SK-N-SH (cell line): ENCODE measurements around the gene CELSR3. TPM values are rescaled to one million over a fixed set of nuclear protein-coding genes. Genes with fewer than 3 reads are reported as not detected.
A peak's percentile ranks its signal among the peaks of the same experiment; 100 is the strongest.

Experiments
- CTCF ChIA-PET: fragments of 300-600, 350-600 bp; formaldehyde crosslinking; extraction: SDS; loops from one replicate; lab custom pipeline; 2021; lab: Yijun Ruan, JAX
- POLR2A ChIA-PET: fragments of 350-600 bp; sonication (Branson Sonifier 250); formaldehyde crosslinking; extraction: SDS; loops from one replicate; lab custom pipeline; 2020; ENCODE audit warnings: antibody characterized with exemption, inconsistent platforms; lab: Yijun Ruan, JAX
- DNase-seq: peaks from one replicate; pipeline ENCODE4 v3.0.0; 2012
- H2AFZ ChIP-seq: fragments of 200-600 bp; sonication (generic); 2 replicates; pipeline ENCODE4 v1.8.1; 2016; ENCODE audit warnings: antibody characterized with exemption, mild to moderate bottlenecking, low read depth
- H3F3A ChIP-seq: fragments of 200-600 bp; sonication (generic); replicated peaks from 2 replicates; pipeline ENCODE3; 2016; ENCODE audit warnings: antibody characterized with exemption, mild to moderate bottlenecking; ENCODE audit not compliant: insufficient read depth
- H3K27ac ChIP-seq, 2 experiments: fragments of 200-500 bp in 1 of 2; fragments of 200-600 bp in 1 of 2; sonication (Bioruptor generic) in 1 of 2; sonication (generic), shearing (Covaris generic) in 1 of 2; 2 replicates each; pipeline versions ENCODE4 v1.5.1 to v1.6.1; 2014 to 2016; ENCODE audit warnings: low read depth in 2 of 2, inconsistent platforms in 1 of 2, low read length in 1 of 2, mild to moderate bottlenecking in 1 of 2, mixed read lengths in 1 of 2
- H3K27me3 ChIP-seq: fragments of 200-600 bp; sonication (generic), shearing (Covaris generic); 2 replicates; pipeline ENCODE4 v1.6.1; 2016; ENCODE audit warnings: mixed run types; ENCODE audit not compliant: insufficient read depth
- H3K36me3 ChIP-seq, 2 experiments: fragments of 200-500 bp in 1 of 2; fragments of 200-600 bp in 1 of 2; sonication (Bioruptor generic) in 1 of 2; sonication (generic) in 1 of 2; replicated peaks in 1 of 2; 2 replicates each; pipeline versions ENCODE3 to v1.5.1; 2014 to 2016; ENCODE audit warnings: low read length in 1 of 2, mild to moderate bottlenecking in 1 of 2; ENCODE audit not compliant: insufficient read depth in 2 of 2, control insufficient read depth in 1 of 2
- H3K4me1 ChIP-seq, 2 experiments: fragments of 200-500 bp in 1 of 2; fragments of 200-600 bp in 1 of 2; sonication (Bioruptor generic) in 1 of 2; sonication (generic), shearing (Covaris generic) in 1 of 2; 2 replicates each; pipeline versions ENCODE4 v1.5.1 to v1.6.1; 2014 to 2016; ENCODE audit warnings: low read depth in 1 of 2, low read length in 1 of 2, mixed run types in 1 of 2; ENCODE audit not compliant: insufficient read depth in 2 of 2, control insufficient read depth in 1 of 2
- H3K4me2 ChIP-seq: fragments of 200-600 bp; sonication (generic), shearing (Covaris generic); 2 replicates; pipeline ENCODE4 v1.6.1; 2017; ENCODE audit warnings: mixed run types
- H3K4me3 ChIP-seq, 2 experiments: fragments of 200-500 bp in 1 of 2; fragments of 200-600 bp in 1 of 2; sonication (Bioruptor generic) in 1 of 2; sonication (generic), shearing (Covaris generic) in 1 of 2; 2 replicates each; pipeline versions ENCODE4 v1.5.1 to v1.8.1; 2014 to 2016; ENCODE audit warnings: low read depth in 2 of 2, inconsistent platforms in 1 of 2, low read length in 1 of 2, mild to moderate bottlenecking in 1 of 2, mixed read lengths in 1 of 2, moderate library complexity in 1 of 2
- H3K79me2 ChIP-seq: fragments of 200-600 bp; sonication (generic); 2 replicates; pipeline ENCODE4 v1.8.1; 2017; ENCODE audit warnings: mild to moderate bottlenecking; ENCODE audit not compliant: insufficient read depth
- H3K9ac ChIP-seq: fragments of 200-600 bp; sonication (generic); 2 replicates; pipeline ENCODE4 v1.6.1; 2017; ENCODE audit warnings: mixed run types
- H3K9me2 ChIP-seq: fragments of 200-600 bp; sonication (generic); 2 replicates; pipeline ENCODE4 v1.6.1; 2017; ENCODE audit warnings: mixed run types
- H3K9me3 ChIP-seq: fragments of 200-600 bp; sonication (generic); 2 replicates; pipeline ENCODE4 v1.6.1; 2017; ENCODE audit warnings: mixed run types, mild to moderate bottlenecking, moderate library complexity
- H4K20me1 ChIP-seq: fragments of 200-600 bp; sonication (generic); 2 replicates; pipeline ENCODE4 v1.6.1; 2017; ENCODE audit warnings: mild to moderate bottlenecking, mixed run types; ENCODE audit not compliant: insufficient read depth
- CHD2 ChIP-seq: fragments of 150-350 bp; IDR thresholded peaks from 2 replicates; pipeline ENCODE4 v1.6.1; 2018; ENCODE audit warnings: low read length; ENCODE audit not compliant: partially characterized antibody
- CTCF ChIP-seq: fragments of 200-600 bp; sonication (generic); IDR thresholded peaks from 2 replicates; pipeline ENCODE4 v1.6.1; 2017; ENCODE audit warnings: antibody characterized with exemption, mild to moderate bottlenecking, moderate library complexity
- ELF1 ChIP-seq: IDR thresholded peaks from 2 replicates; pipeline ENCODE4 v1.4.0; 2012
- EP300 ChIP-seq, 2 experiments: IDR thresholded peaks; 2 replicates each; pipeline versions ENCODE4 v1.4.0 to v1.6.1; 2012; ENCODE audit warnings: borderline replicate concordance in 1 of 2, low read depth in 1 of 2, low read length in 1 of 2
- EZH2phosphoT487 ChIP-seq: fragments of 200-600 bp; sonication (generic); IDR thresholded peaks from 2 replicates; pipeline ENCODE4 v1.6.1; 2017; ENCODE audit warnings: low read depth, mixed run types, mild to moderate bottlenecking, antibody characterized with exemption, moderate library complexity, borderline replicate concordance
- FOSL2 ChIP-seq: IDR thresholded peaks from 2 replicates; pipeline ENCODE4 v1.4.0; 2012; ENCODE audit warnings: low read depth, mild to moderate bottlenecking, moderate library complexity, borderline replicate concordance
- FOXM1 ChIP-seq: IDR thresholded peaks from 2 replicates; pipeline ENCODE4 v1.4.0; 2012; ENCODE audit warnings: low read depth, mild to moderate bottlenecking
- JUND ChIP-seq: IDR thresholded peaks from 2 replicates; pipeline ENCODE4 v1.4.0; 2012
- MEF2A ChIP-seq: IDR thresholded peaks from 2 replicates; pipeline ENCODE4 v1.4.0; 2012; ENCODE audit warnings: low read depth, borderline replicate concordance
- NFIC ChIP-seq: IDR thresholded peaks from 2 replicates; pipeline ENCODE4 v1.4.0; 2012; ENCODE audit warnings: borderline replicate concordance
- NRF1 ChIP-seq: IDR thresholded peaks from 2 replicates; pipeline ENCODE4 v1.6.1; 2012; ENCODE audit warnings: low read depth, mild to moderate bottlenecking, low read length
- POLR2AphosphoS5 ChIP-seq: IDR thresholded peaks from 2 replicates; pipeline ENCODE4 v1.6.1; 2012; ENCODE audit warnings: low read depth, low read length
- RAD21 ChIP-seq: IDR thresholded peaks from 2 replicates; pipeline ENCODE4 v1.6.1; 2012; ENCODE audit warnings: mild to moderate bottlenecking, low read length
- RFX5 ChIP-seq: IDR thresholded peaks from 2 replicates; pipeline ENCODE4 v1.6.1; 2012; ENCODE audit warnings: mild to moderate bottlenecking, improper control_type of control experiment, low read length
- SIN3A ChIP-seq: IDR thresholded peaks from 2 replicates; pipeline ENCODE4 v1.6.1; 2012; ENCODE audit warnings: low read depth, mild to moderate bottlenecking, low read length, moderate library complexity, borderline replicate concordance
- SMC3 ChIP-seq: IDR thresholded peaks from 2 replicates; pipeline ENCODE4 v1.6.1; 2012; ENCODE audit warnings: low read depth, low read length, improper control_type of control experiment
- TEAD4 ChIP-seq: IDR thresholded peaks from 2 replicates; pipeline ENCODE4 v1.4.0; 2012; ENCODE audit warnings: mild to moderate bottlenecking, borderline replicate concordance; ENCODE audit not compliant: insufficient read depth
- USF1 ChIP-seq: IDR thresholded peaks from 2 replicates; pipeline ENCODE4 v1.4.0; 2012; ENCODE audit warnings: low read depth, borderline replicate concordance
- USF2 ChIP-seq: fragments of 150-350 bp; IDR thresholded peaks from 2 replicates; pipeline ENCODE4 v1.6.1; 2017; ENCODE audit warnings: antibody characterized with exemption, low read length, low read depth, borderline replicate concordance
- WGBS: methylation state at CpG from one replicate; pipeline ENCODE4 v1.1.6; 2017; ENCODE audit warnings: low lambda C conversion rate; 5-methylcytosine and 5-hydroxymethylcytosine counted together
- polyA plus RNA-seq, 3 experiments: library from polyadenylated mRNA; depleted of rRNA; stranded (reverse); fragments of >200 nt; gene quantifications; 2 replicates each; pipeline ENCODE4 v1.2.3, GENCODE V29; 2012
- TF ChIP-seq, protein P1 (sequence below): IDR thresholded peaks from 2 replicates; pipeline ENCODE4 v1.4.0; 2012; ENCODE audit warnings: low read depth
- TF ChIP-seq, protein P2 (sequence below): IDR thresholded peaks from 2 replicates; pipeline ENCODE4 v1.4.0; 2012; ENCODE audit warnings: low read depth, borderline replicate concordance
- TF ChIP-seq, protein P3 (sequence below): fragments of 150-350 bp; IDR thresholded peaks from 2 replicates; pipeline ENCODE4 v1.6.1; 2016; ENCODE audit warnings: mild to moderate bottlenecking, low read depth, low read length

The CELSR3 gene
- polyA plus RNA-seq, 1 of the 3 experiments (the other 2 are of a cell fraction), result 11.7 TPM

GRCh38 chr3:48614044-48614443 lies 48.6 kb downstream of the CELSR3 start:
- ChIA-PET POLR2A (no interaction called here), CTCF (no interaction called here)
- Histone ChIP-seq H3K4me2 (no peak overlapping the region), H4K20me1 (no peaks in the 10 kb centered on the region), H3K9ac (no peak overlapping the region), H3K27me3 (no peaks in the 10 kb centered on the region), H3K79me2 (peaks cover 4% of the 10 kb centered on the region), H2AFZ (peak overlapping the region; percentile 26; the same call in 1 of the 2 replicates), H3K9me2 (no peaks in the 10 kb centered on the region), H3K27ac (no peak overlapping the region), H3F3A (peaks cover 3% of the 10 kb centered on the region), H3K4me3 (no peak overlapping the region), H3K9me3 (0 out of 2 replicates have a peak, but pooled peaks cover 8% of the 10 kb centered on the region), H3K36me3 (no peaks in the 10 kb centered on the region), H3K4me1 (no peaks in the 10 kb centered on the region; a peak in 1 of 4 replicates)
- DNase-seq, result no peak
- TF ChIP-seq EP300 (IDR thresholded peaks at IDR 0.05; ENCODE audit: borderline replicate concordance in 1 of 2, low read depth in 1 of 2, low read length in 1 of 2), result no peak
- no peak for TF ChIP-seq FOSL2
- no peak for TF ChIP-seq JUND
- no peak for TF ChIP-seq FOXM1
- no peak for TF ChIP-seq EZH2phosphoT487
- no peak for TF ChIP-seq NFIC
- TF ChIP-seq RAD21, result no peak
- TF ChIP-seq USF1, result no peak
- TF ChIP-seq RFX5, result no peak
- no peak for TF ChIP-seq ELF1
- TF ChIP-seq CHD2, result no peak
- no peak for TF ChIP-seq MEF2A
- TF ChIP-seq, protein P1, sequence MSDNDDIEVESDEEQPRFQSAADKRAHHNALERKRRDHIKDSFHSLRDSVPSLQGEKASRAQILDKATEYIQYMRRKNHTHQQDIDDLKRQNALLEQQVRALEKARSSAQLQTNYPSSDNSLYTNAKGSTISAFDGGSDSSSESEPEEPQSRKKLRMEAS, result no peak
- WGBS, result 32% methylated on average over 3 of the region's 3 CpGs

GRCh38 chr3:48612309-48612708 lies 50.4 kb downstream of the CELSR3 start:
- H3K4me2 ChIP-seq, result no peak overlapping the region
- H3K4me3 ChIP-seq, result no peak overlapping the region
- peaks cover 0 to 13% of the 10 kb centered on the region in 2 experiments for H3K36me3 ChIP-seq
- no peaks in the 10 kb centered on the region for H3F3A ChIP-seq
- H3K9ac ChIP-seq, result no peak overlapping the region
- H3K27ac ChIP-seq, result no peak overlapping the region
- WGBS, result 79% methylated on average over 1 of the region's 1 CpG
- no peak overlapping the region for H2AFZ ChIP-seq
- H3K4me1 ChIP-seq, result peaks cover 5 to 7% of the 10 kb centered on the region in 2 experiments; a peak in 3 of 4 replicates
- no peaks in the 10 kb centered on the region for H3K9me2 ChIP-seq
- no peak for DNase-seq
- ChIA-PET POLR2A (no interaction called here), CTCF (interaction anchor here (0.8 to 4.6 kb wide), 4 partner anchors 10 to 143 kb away, joined by 3 to 40 read pairs (median 3); partner anchors contain the start of gene SLC26A6)
- H3K9me3 ChIP-seq, result 0 out of 2 replicates have a peak, but pooled peaks cover 3% of the 10 kb centered on the region
- H3K79me2 ChIP-seq, result peaks cover 21% of the 10 kb centered on the region
- no peaks in the 10 kb centered on the region for H4K20me1 ChIP-seq
- H3K27me3 ChIP-seq, result no peaks in the 10 kb centered on the region
- TF ChIP-seq FOXM1 (no peak), TEAD4 (no peak), SIN3A (no peak), CHD2 (no peak), SMC3 (no peak), USF2 (no peak), NRF1 (no peak), CTCF (no peak), JUND (no peak), POLR2AphosphoS5 (no peak)
- TF ChIP-seq, protein P2, sequence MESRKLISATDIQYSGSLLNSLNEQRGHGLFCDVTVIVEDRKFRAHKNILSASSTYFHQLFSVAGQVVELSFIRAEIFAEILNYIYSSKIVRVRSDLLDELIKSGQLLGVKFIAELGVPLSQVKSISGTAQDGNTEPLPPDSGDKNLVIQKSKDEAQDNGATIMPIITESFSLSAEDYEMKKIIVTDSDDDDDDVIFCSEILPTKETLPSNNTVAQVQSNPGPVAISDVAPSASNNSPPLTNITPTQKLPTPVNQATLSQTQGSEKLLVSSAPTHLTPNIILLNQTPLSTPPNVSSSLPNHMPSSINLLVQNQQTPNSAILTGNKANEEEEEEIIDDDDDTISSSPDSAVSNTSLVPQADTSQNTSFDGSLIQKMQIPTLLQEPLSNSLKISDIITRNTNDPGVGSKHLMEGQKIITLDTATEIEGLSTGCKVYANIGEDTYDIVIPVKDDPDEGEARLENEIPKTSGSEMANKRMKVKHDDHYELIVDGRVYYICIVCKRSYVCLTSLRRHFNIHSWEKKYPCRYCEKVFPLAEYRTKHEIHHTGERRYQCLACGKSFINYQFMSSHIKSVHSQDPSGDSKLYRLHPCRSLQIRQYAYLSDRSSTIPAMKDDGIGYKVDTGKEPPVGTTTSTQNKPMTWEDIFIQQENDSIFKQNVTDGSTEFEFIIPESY, result no peak
- TF ChIP-seq, protein P1, result no peak
- TF ChIP-seq, protein P3, sequence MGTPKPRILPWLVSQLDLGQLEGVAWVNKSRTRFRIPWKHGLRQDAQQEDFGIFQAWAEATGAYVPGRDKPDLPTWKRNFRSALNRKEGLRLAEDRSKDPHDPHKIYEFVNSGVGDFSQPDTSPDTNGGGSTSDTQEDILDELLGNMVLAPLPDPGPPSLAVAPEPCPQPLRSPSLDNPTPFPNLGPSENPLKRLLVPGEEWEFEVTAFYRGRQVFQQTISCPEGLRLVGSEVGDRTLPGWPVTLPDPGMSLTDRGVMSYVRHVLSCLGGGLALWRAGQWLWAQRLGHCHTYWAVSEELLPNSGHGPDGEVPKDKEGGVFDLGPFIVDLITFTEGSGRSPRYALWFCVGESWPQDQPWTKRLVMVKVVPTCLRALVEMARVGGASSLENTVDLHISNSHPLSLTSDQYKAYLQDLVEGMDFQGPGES, result no peak
